PC-9 (cell line): ENCODE results near the gene CEP290. TPM values are rescaled to one million over a fixed set of nuclear protein-coding genes. Genes with fewer than 3 reads are reported as not detected.

Experiments used
- Bru-seq: library from RNA; stranded (reverse); fragments of 400-500 nt; gene quantifications from one replicate; lab custom pipeline; 2021; lab: Mats Ljungman, UMichigan
- BruChase-seq, 2 experiments: library from RNA; stranded (reverse); fragments of 400-500 nt; gene quantifications; one replicate each; lab custom pipeline; 2021; lab: Mats Ljungman, UMichigan
- BruUV-seq: library from RNA; stranded (reverse); fragments of 400-500 nt; replicated peaks from 2 replicates; lab custom pipeline; 2021; lab: Mats Ljungman, UMichigan
- CTCF ChIA-PET: fragments of 300-600 bp; sonication (Branson Sonifier 250); formaldehyde crosslinking; loops from one replicate; lab custom pipeline; 2022; ENCODE audit warnings: antibody characterized with exemption; lab: Charles Lee
- POLR2A ChIA-PET: fragments of 300-600 bp; sonication (Branson Sonifier 250); formaldehyde crosslinking; loops from one replicate; lab custom pipeline; 2022; ENCODE audit warnings: antibody characterized with exemption; ENCODE audit not compliant: unreplicated experiment; lab: Charles Lee
- DNase-seq, 2 experiments: peaks; one replicate each; pipeline versions ENCODE4 v3.0.0 to v3.0.0-alpha.2; 2015 to 2022; ENCODE audit warnings: mixed read lengths in 1 of 2
- H2AFZ ChIP-seq: fragments of 200-600 bp; sonication (generic); 2 replicates; pipeline ENCODE4 v1.8.1; 2017; ENCODE audit warnings: antibody characterized with exemption
- H3F3A ChIP-seq: fragments of 200-600 bp; sonication (generic); 2 replicates; pipeline ENCODE4 v1.8.1; 2017; ENCODE audit warnings: antibody characterized with exemption, mild to moderate bottlenecking, low read depth; ENCODE audit not compliant: insufficient read depth
- H3K27ac ChIP-seq: fragments of 200-600 bp; sonication (generic); 2 replicates; pipeline ENCODE4 v1.6.1; 2016; ENCODE audit warnings: mixed run types
- H3K27me3 ChIP-seq: fragments of 200-600 bp; sonication (generic); 2 replicates; pipeline ENCODE4 v1.6.1; 2016; ENCODE audit warnings: low read depth, mixed run types; ENCODE audit not compliant: insufficient read depth
- H3K36me3 ChIP-seq: fragments of 200-600 bp; sonication (generic); 2 replicates; pipeline ENCODE4 v1.6.1; 2016; ENCODE audit warnings: low read depth, mixed run types
- H3K4me1 ChIP-seq: fragments of 200-600 bp; sonication (generic); replicated peaks from 2 replicates; pipeline ENCODE4 v1.6.1; 2016; ENCODE audit warnings: mixed run types; ENCODE audit not compliant: insufficient read depth
- H3K4me2 ChIP-seq: fragments of 200-600 bp; sonication (generic); 2 replicates; pipeline ENCODE4 v1.6.1; 2017; ENCODE audit warnings: mixed run types
- H3K4me3 ChIP-seq: fragments of 200-600 bp; sonication (generic); 2 replicates; pipeline ENCODE4 v1.6.1; 2016; ENCODE audit warnings: mixed run types
- H3K79me2 ChIP-seq: fragments of 200-600 bp; sonication (generic); 2 replicates; pipeline ENCODE4 v1.6.1; 2017; ENCODE audit warnings: low read depth, mixed run types
- H3K9me2 ChIP-seq: fragments of 200-600 bp; sonication (generic); 2 replicates; pipeline ENCODE4 v1.8.1; 2017; ENCODE audit warnings: mild to moderate bottlenecking; ENCODE audit not compliant: insufficient read depth
- H3K9me3 ChIP-seq: fragments of 200-600 bp; sonication (generic); 2 replicates; pipeline ENCODE4 v1.8.1; 2016; ENCODE audit warnings: low read depth; ENCODE audit not compliant: insufficient read depth
- H4K20me1 ChIP-seq: fragments of 200-600 bp; sonication (generic); 2 replicates; pipeline ENCODE4 v1.8.1; 2017; ENCODE audit not compliant: insufficient read depth
- EZH2 ChIP-seq: fragments of 200-600 bp; sonication (generic); IDR thresholded peaks from 2 replicates; pipeline ENCODE4 v1.8.0; 2017; ENCODE audit warnings: antibody characterized with exemption, low read depth
- intact Hi-C: fragments of 100-400 bp; cut with micrococcal nuclease; formaldehyde crosslinking; loops from one replicate; pipeline ENCODE4 v1.10.0; 2022; ENCODE audit not compliant: unreplicated experiment
- long read RNA-seq: library from polyadenylated mRNA; stranded (forward); transcript quantifications from one replicate; pipeline ENCODE4 v2.0.0, GENCODE V29; 2022
- total RNA-seq: library from RNA; stranded (reverse); gene quantifications from 2 replicates; pipeline ENCODE4 v1.2.3, GENCODE V29; 2021
- TF ChIP-seq, protein P1 (sequence below): fragments of 200-600 bp; sonication (generic); conservative IDR thresholded peaks from 2 replicates; pipeline ENCODE4 v1.6.1; 2017; ENCODE audit warnings: mixed run types, antibody characterized with exemption, mild to moderate bottlenecking, moderate library complexity

The CEP290 gene
- total RNA-seq, result 21.9 and 22.2 TPM in 2 replicates
- percentile 73 among the genes with signal in this experiment for Bru-seq, nascent RNA
- BruChase-seq, experiment 1, labeled RNA remaining after a 2-hour chase, result percentile 79 among the genes with signal in this experiment
- percentile 74 among the genes with signal in this experiment for BruChase-seq, experiment 2, labeled RNA remaining after a 6-hour chase
- long read RNA-seq, full-length matches to known transcripts, result 1 of 7 reads
- long read RNA-seq, partial matches to known transcripts, result 4 of 7 reads
- long read RNA-seq, other reads (novel, unspliced or antisense), result 2 of 7 reads

GRCh38 chr12:88141774-88142609 is at the start of gene CEP290, which contains the start of gene TMTC3:
CEP290 (minus strand) TSS chr12:88142088; CDS start chr12:88141307, 781 bp downstream.
TMTC3 (plus strand) TSS chr12:88142307; CDS start chr12:88148316, 6,009 bp downstream.
- Histone ChIP-seq H4K20me1 (no peaks in the 10 kb centered on the region), H3F3A (peaks cover 8% of the 10 kb centered on the region; the same call in 1 of the 2 replicates), H3K27me3 (no peaks in the 10 kb centered on the region), H2AFZ (peak within 1 kb of the TSS; percentile 98), H3K79me2 (peaks cover 26% of the 10 kb centered on the region), H3K36me3 (0 out of 2 replicates have a peak, but pooled peaks cover 7% of the 10 kb centered on the region), H3K27ac (peak within 1 kb of the TSS; percentile 59), H3K9me3 (no peaks in the 10 kb centered on the region), H3K4me1 (peaks cover 13% of the 10 kb centered on the region), H3K9me2 (no peaks in the 10 kb centered on the region), H3K4me3 (peak within 1 kb of the TSS; percentile 93), H3K4me2 (peak within 1 kb of the TSS; percentile 89)
- TF ChIP-seq, protein P1, sequence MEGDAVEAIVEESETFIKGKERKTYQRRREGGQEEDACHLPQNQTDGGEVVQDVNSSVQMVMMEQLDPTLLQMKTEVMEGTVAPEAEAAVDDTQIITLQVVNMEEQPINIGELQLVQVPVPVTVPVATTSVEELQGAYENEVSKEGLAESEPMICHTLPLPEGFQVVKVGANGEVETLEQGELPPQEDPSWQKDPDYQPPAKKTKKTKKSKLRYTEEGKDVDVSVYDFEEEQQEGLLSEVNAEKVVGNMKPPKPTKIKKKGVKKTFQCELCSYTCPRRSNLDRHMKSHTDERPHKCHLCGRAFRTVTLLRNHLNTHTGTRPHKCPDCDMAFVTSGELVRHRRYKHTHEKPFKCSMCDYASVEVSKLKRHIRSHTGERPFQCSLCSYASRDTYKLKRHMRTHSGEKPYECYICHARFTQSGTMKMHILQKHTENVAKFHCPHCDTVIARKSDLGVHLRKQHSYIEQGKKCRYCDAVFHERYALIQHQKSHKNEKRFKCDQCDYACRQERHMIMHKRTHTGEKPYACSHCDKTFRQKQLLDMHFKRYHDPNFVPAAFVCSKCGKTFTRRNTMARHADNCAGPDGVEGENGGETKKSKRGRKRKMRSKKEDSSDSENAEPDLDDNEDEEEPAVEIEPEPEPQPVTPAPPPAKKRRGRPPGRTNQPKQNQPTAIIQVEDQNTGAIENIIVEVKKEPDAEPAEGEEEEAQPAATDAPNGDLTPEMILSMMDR, result no peak
- no peak for TF ChIP-seq EZH2
- intact Hi-C loops, result loop anchor here (5.0 kb wide), 2 partner anchors 435 to 875 kb away; no protein-coding TSS in a partner anchor
- POLR2A ChIA-PET, result interaction anchor here (0.5 to 0.7 kb wide), 7 partner anchors 167 to 1144 kb away, joined by 3 to 5 read pairs (median 3); no protein-coding TSS in a partner anchor
- no TSS peak for BruUV-seq
- peak; percentile 93 to 99 for DNase-seq
- CTCF ChIA-PET, result no interaction called here

DNA sequence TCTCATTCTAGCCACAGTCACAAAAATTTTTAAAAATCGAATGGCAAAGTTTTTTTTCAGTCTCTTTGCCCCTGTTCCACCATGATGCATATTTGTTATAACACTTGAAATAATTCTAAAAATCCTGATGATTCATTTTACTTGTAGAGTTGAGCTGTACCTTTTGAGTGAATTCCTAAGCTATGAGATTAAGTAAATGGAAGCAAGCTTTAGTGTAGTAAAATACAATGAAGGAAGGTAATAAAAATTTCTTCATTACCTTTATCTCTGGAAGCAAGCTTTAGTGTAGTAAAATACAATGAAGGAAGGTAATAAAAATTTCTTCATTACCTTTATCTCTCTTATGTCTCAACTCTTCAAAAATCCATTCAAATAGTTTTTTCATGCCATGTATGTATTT is 46.3 kb upstream of the CEP290 start:
- Histone ChIP-seq H3K79me2 (no peaks in the 10 kb centered on the region), H3K4me2 (no peak overlapping the region), H3F3A (no peaks in the 10 kb centered on the region), H2AFZ (no peak overlapping the region), H3K4me3 (no peak overlapping the region), H3K9me3 (no peaks in the 10 kb centered on the region), H3K9me2 (no peaks in the 10 kb centered on the region), H3K27ac (no peak overlapping the region), H4K20me1 (no peaks in the 10 kb centered on the region), H3K4me1 (0 out of 2 replicates have a peak, but pooled peaks cover 3% of the 10 kb centered on the region), H3K36me3 (0 out of 2 replicates have a peak, but pooled peaks cover 3% of the 10 kb centered on the region), H3K27me3 (no peaks in the 10 kb centered on the region)
- ChIA-PET CTCF (no interaction called here), POLR2A (no interaction called here)
- no peak for DNase-seq
- intact Hi-C loops, result no loop called here
- TF ChIP-seq, protein P1, result no peak
- TF ChIP-seq EZH2, result no peak
- BruUV-seq, result no TSS peak

DNA sequence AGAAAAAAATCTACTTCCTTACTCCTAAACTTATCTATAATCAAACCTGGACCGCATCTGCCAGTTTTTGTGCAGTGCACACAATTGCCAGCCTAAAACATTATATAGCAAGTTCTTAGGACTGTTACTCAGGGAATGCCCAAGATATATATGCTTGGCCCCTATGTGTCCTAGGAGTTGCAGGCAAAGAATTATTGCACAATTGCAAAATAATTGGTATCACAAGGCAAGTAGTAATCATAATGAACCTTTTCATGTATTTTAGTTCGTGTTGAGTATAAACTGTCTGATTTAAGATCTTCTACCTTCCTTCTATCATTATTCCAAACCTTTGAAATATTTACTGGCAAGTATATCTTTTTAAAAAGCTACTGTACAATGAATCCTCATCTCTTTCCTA is 45.7 kb upstream of the CEP290 start:
- POLR2A ChIA-PET, result no interaction called here
- intact Hi-C loops, result no loop called here
- H3K4me1 ChIP-seq, result 0 out of 2 replicates have a peak, but pooled peaks cover 3% of the 10 kb centered on the region

More for the DNA sequence above, 45.7 kb upstream of the CEP290 start:
- no peak for DNase-seq
- CTCF ChIA-PET, result no interaction called here
- Histone ChIP-seq H3K9me2 (no peaks in the 10 kb centered on the region), H3K27ac (no peak overlapping the region), H3F3A (no peaks in the 10 kb centered on the region), H4K20me1 (no peaks in the 10 kb centered on the region), H3K4me3 (no peak overlapping the region), H2AFZ (no peak overlapping the region), H3K79me2 (no peaks in the 10 kb centered on the region), H3K36me3 (0 out of 2 replicates have a peak, but pooled peaks cover 3% of the 10 kb centered on the region), H3K4me2 (no peak overlapping the region), H3K9me3 (no peaks in the 10 kb centered on the region; the same call in 1 of the 2 replicates), H3K27me3 (no peaks in the 10 kb centered on the region)
- TF ChIP-seq, protein P1, result no peak
- no peak for TF ChIP-seq EZH2
- BruUV-seq, result no TSS peak
